SK-N-MC (cell line): ENCODE measurements around the gene DLK2.

Experiments used
- DNase-seq: peaks from one replicate; pipeline ENCODE4 v3.0.0-alpha.2; 2011; ENCODE audit warnings: low read depth, low spot score
- H3K27ac ChIP-seq: fragments of 200-600 bp; sonication (generic); 2 replicates; pipeline ENCODE4 v1.5.1; 2016; ENCODE audit warnings: mixed run types
- H3K36me3 ChIP-seq: fragments of 200-600 bp; sonication (generic); 2 replicates; pipeline ENCODE4 v1.6.1; 2017; ENCODE audit warnings: antibody characterized with exemption, low read length, mixed read lengths; ENCODE audit not compliant: insufficient read depth
- H3K4me3 ChIP-seq: fragments of 200-600 bp; sonication (generic); 2 replicates; pipeline ENCODE4 v1.5.1; 2016
- H3K9ac ChIP-seq: fragments of 200-600 bp; sonication (generic); 2 replicates; pipeline ENCODE4 v1.8.0; 2017; ENCODE audit warnings: mixed run types, mixed read lengths; ENCODE audit not compliant: insufficient read length
- H3K9me3 ChIP-seq: fragments of 200-600 bp; sonication (generic); 2 replicates; pipeline ENCODE4 v1.6.1; 2017; ENCODE audit warnings: low read depth, mild to moderate bottlenecking, antibody characterized with exemption, low read length, moderate library complexity, mixed read lengths
- EZH2 ChIP-seq: fragments of 200-600 bp; sonication (generic); IDR thresholded peaks from one replicate; pipeline ENCODE4 v1.6.1; 2017; ENCODE audit warnings: antibody characterized with exemption
- FOXP2 ChIP-seq: optimal IDR thresholded peaks from 2 replicates; pipeline ENCODE3; 2011; ENCODE audit warnings: mild to moderate bottlenecking, moderate library complexity; ENCODE audit not compliant: insufficient read depth; ENCODE audit errors: extremely low read length, control extremely low read depth
- POLR2AphosphoS5 ChIP-seq: IDR thresholded peaks from 2 replicates; pipeline ENCODE4 v1.6.1; 2012; ENCODE audit warnings: mild to moderate bottlenecking, low read depth, low read length, borderline replicate concordance

The DLK2 gene

DNA sequence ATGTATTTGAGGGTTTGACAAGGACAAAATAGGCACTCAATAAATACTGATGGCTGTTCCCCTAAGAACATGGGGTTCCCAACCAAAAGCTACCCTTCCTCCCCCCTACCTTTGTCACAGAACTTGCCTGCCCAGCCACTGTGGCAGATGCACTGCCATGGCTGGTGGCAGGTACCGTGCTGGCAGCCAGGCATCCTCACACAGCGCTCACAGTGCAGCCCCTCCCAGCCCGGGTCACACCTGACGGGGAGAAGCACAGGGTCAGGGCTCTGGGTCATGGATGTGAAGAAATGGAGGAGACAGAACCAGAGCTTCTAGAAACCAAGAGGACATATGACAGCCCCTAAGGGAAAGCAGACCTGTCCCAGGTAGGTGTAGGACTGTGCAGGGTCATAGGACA, 2.5 kb downstream of the DLK2 start:
- DNase-seq, result no peak
- no peaks in the 10 kb centered on the region for H3K9me3 ChIP-seq
- no peak overlapping the region for H3K27ac ChIP-seq
- H3K36me3 ChIP-seq, result peaks cover 14% of the 10 kb centered on the region; the same call in 1 of the 2 replicates
- TF ChIP-seq POLR2AphosphoS5 (no peak), EZH2 (no peak), FOXP2 (no peak)
- no peak overlapping the region for H3K9ac ChIP-seq
- H3K4me3 ChIP-seq, result no peak overlapping the region

DNA sequence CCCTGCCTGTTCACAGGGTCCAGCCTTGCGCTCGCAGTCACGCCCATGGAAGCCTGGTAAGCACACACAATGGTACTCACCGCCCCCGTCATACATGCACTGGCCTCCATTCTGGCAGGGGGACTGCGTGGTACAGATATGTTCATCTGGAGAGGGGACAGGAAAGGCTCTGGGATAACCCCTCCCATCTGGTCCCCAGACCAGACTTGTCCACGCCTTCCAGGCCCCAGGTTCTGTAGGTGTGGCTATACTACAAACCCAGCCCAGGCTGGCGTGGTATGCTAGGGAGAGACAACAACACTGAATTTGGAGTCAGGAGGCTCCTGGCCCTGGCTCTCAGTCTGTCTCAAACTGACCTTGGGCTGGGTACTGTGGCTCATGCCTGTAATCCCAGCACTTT, 3.4 kb downstream of the DLK2 start:
- no peak overlapping the region for H3K4me3 ChIP-seq
- H3K9ac ChIP-seq, result no peak overlapping the region
- H3K9me3 ChIP-seq, result no peaks in the 10 kb centered on the region
- TF ChIP-seq POLR2AphosphoS5 (no peak), FOXP2 (no peak), EZH2 (no peak)
- no peak overlapping the region for H3K27ac ChIP-seq
- DNase-seq, result no peak
- peaks cover 14% of the 10 kb centered on the region; the same call in 1 of the 2 replicates for H3K36me3 ChIP-seq

DNA sequence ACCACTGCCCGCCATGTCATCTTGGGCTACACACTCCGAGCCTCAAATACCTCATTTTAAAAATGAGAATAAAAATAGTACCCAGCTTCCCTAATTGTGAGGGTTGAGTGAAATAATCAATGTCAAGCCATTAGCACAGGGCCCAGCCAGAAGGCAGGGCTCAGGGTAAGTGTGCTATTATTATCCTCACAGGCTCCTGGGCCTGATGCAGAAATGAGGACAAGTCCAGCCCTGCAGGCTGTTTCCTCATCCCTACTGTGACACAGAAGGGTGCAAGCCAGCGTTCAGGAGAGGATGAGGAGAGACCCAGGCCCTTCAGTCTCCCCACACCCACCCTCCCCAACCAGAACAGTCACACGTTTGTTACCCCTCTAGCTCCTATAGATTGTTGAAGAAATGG, 4.0 kb downstream of the DLK2 start:
- no peak for DNase-seq
- Histone ChIP-seq H3K9ac (no peak overlapping the region), H3K36me3 (peaks cover 14% of the 10 kb centered on the region; the same call in 1 of the 2 replicates), H3K4me3 (no peak overlapping the region), H3K27ac (no peak overlapping the region), H3K9me3 (no peaks in the 10 kb centered on the region)
- TF ChIP-seq FOXP2, result no peak
- no peak for TF ChIP-seq EZH2
- no peak for TF ChIP-seq POLR2AphosphoS5

- Histone ChIP-seq H3K4me3 (no peak overlapping the region), H3K27ac (no peak overlapping the region), H3K36me3 (peaks cover 14% of the 10 kb centered on the region; the same call in 1 of the 2 replicates), H3K9me3 (no peaks in the 10 kb centered on the region), H3K9ac (no peak overlapping the region)
- no peak for TF ChIP-seq EZH2
- no peak for TF ChIP-seq FOXP2
- TF ChIP-seq POLR2AphosphoS5, result no peak
- no peak for DNase-seq
Observed at GRCh38 chr6:43450699-43451131, 4.6 kb downstream of the DLK2 start.

- no peak for DNase-seq
- no peak overlapping the region for H3K27ac ChIP-seq
- H3K9ac ChIP-seq, result no peak overlapping the region
- TF ChIP-seq FOXP2 (no peak), EZH2 (no peak), POLR2AphosphoS5 (no peak)
- no peak overlapping the region for H3K4me3 ChIP-seq
- peaks cover 14% of the 10 kb centered on the region; the same call in 1 of the 2 replicates for H3K36me3 ChIP-seq
- H3K9me3 ChIP-seq, result no peaks in the 10 kb centered on the region
Observed at GRCh38 chr6:43448916-43449315, 6.4 kb downstream of the DLK2 start.

- H3K9me3 ChIP-seq, result no peaks in the 10 kb centered on the region
- H3K4me3 ChIP-seq, result no peak overlapping the region
- TF ChIP-seq EZH2 (no peak), POLR2AphosphoS5 (no peak), FOXP2 (no peak)
- no peak overlapping the region for H3K9ac ChIP-seq
- H3K27ac ChIP-seq, result no peak overlapping the region
- H3K36me3 ChIP-seq, result peaks cover 11% of the 10 kb centered on the region; the same call in 1 of the 2 replicates
- no peak for DNase-seq
Observed at GRCh38 chr6:43447604-43448003, 7.7 kb downstream of the DLK2 start.

DNA sequence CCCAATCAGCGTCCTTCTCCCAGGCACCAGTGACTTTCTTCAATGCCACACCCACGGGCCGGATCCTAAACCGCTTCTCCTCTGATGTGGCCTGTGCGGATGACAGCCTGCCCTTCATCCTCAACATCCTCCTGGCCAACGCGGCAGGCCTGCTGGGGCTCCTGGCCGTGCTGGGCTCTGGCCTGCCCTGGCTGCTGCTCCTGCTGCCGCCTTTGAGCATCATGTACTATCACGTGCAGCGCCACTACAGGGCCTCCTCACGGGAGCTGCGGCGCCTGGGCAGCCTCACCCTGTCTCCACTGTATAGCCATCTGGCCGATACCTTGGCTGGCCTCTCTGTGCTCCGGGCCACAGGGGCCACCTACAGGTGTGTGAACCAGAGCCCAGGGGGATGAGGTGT, 9.8 kb downstream of the DLK2 start:
- Histone ChIP-seq H3K27ac (no peak overlapping the region), H3K9me3 (no peaks in the 10 kb centered on the region), H3K4me3 (no peak overlapping the region), H3K9ac (no peak overlapping the region), H3K36me3 (peaks cover 8% of the 10 kb centered on the region; the same call in 1 of the 2 replicates)
- DNase-seq, result no peak
- TF ChIP-seq EZH2 (no peak), POLR2AphosphoS5 (no peak), FOXP2 (no peak)

- DNase-seq, result no peak
- Histone ChIP-seq H3K36me3 (no peaks in the 10 kb centered on the region; the same call in 1 of the 2 replicates), H3K9ac (no peak overlapping the region), H3K27ac (no peak overlapping the region), H3K4me3 (no peak overlapping the region), H3K9me3 (no peaks in the 10 kb centered on the region)
- TF ChIP-seq POLR2AphosphoS5, result no peak
- no peak for TF ChIP-seq FOXP2
- no peak for TF ChIP-seq EZH2
Observed at GRCh38 chr6:43444582-43444981, 10.8 kb downstream of the DLK2 start.

- H3K36me3 ChIP-seq, result no peaks in the 10 kb centered on the region; the same call in 1 of the 2 replicates
- no peaks in the 10 kb centered on the region for H3K9me3 ChIP-seq
- no peak for TF ChIP-seq EZH2
- TF ChIP-seq POLR2AphosphoS5, result no peak
- TF ChIP-seq FOXP2, result no peak
- DNase-seq, result no peak
- H3K27ac ChIP-seq, result no peak overlapping the region
- H3K9ac ChIP-seq, result no peak overlapping the region
- H3K4me3 ChIP-seq, result no peak overlapping the region
Observed at GRCh38 chr6:43444036-43444435, 11.3 kb downstream of the DLK2 start.

DNA sequence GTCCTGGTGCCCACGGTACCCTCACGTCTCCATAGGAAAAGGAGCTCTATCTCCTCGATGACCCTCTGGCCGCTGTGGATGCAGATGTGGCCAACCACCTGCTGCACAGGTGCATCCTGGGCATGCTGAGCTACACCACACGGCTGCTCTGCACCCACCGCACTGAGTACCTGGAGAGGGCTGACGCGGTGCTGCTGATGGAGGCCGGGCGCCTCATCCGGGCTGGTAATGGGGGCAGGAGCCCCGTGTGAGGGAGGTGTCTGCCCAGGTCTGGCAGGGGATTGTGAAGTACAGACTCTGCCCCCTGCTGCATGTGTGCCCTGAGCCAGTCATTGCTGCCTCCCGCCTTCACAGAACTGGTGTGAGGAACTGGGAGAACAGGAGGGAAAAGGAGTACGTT, 12.4 kb downstream of the DLK2 start:
- Histone ChIP-seq H3K9ac (no peak overlapping the region), H3K9me3 (no peaks in the 10 kb centered on the region), H3K36me3 (no peaks in the 10 kb centered on the region; the same call in 1 of the 2 replicates), H3K4me3 (no peak overlapping the region), H3K27ac (no peak overlapping the region)
- no peak for TF ChIP-seq POLR2AphosphoS5
- no peak for TF ChIP-seq EZH2
- no peak for TF ChIP-seq FOXP2
- no peak for DNase-seq
